ENCODE measurements around the gene GMDS. TPM values are rescaled to one million over a fixed set of nuclear protein-coding genes. Genes with fewer than 3 reads are reported as not detected.

GMDS gene
- total and polyA plus RNA-seq, 2 of the 13 experiments (the other 11 are each of a cell fraction or from before 2014, with no cell fraction given): 64.4 to 112 TPM

DNA sequence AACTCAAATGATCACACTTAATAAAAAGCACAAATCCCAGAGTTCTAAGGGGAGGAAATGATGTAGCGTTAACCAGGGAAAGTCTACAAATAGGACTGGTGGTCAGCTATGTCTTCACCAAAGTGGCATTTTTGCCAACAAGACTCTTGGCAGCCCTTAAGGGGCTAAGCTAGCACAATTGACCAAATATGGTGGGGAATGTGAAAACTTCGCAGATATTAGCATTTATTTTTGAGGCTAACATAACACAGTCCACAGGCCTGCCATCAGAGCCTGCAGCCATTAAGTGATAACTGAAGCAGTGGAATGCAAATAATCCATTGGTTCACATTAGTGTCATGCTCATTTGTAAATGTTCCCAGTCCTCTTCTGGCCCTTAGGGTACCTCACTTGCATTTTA, 361.1 kb downstream of the GMDS start:
- intact Hi-C loops (cut with micrococcal nuclease; ENCODE audit: unreplicated experiment): no loop called here
- DNase-seq (ENCODE audit: low spot score) (no peak), ATAC-seq (no peak), FAIRE-seq (no peak)
- 98% methylated on average over 2 of the region's 2 CpGs for WGBS (ENCODE audit: low lambda C conversion rate)
- Histone ChIP-seq H3K4me3 (replicated peaks in 1 of 3; ENCODE audit: insufficient read depth in 1 of 3, low read depth in 2 of 3, low read length in 3 of 3) (no peak overlapping the region), H3K9ac (ENCODE audit: insufficient read depth, low read depth, low read length) (no peak overlapping the region), H3K4me1 (ENCODE audit: insufficient read depth, low read length) (peaks cover 9% of the 10 kb centered on the region), H3K9me3 (ENCODE audit: low read length) (no peaks in the 10 kb centered on the region), H3K4me2 (ENCODE audit: low read depth, low read length) (no peak overlapping the region), H3K27ac (ENCODE audit: extremely low read length, insufficient read depth, low read length) (no peak overlapping the region), H3K36me3 (replicated peaks in 1 of 2; ENCODE audit: control insufficient read depth in 1 of 2, insufficient read depth in 2 of 2, low read length in 2 of 2) (peaks cover 5 to 9% of the 10 kb centered on the region in 2 experiments; a peak in 3 of 5 replicates), H2AFZ (ENCODE audit: low read length) (no peak overlapping the region), H3K27me3 (ENCODE audit: control insufficient read depth in 1 of 2, insufficient read depth in 2 of 2, low read length in 2 of 2) (no peaks in the 10 kb centered on the region), H3K79me2 (ENCODE audit: insufficient read depth, low read length) (no peaks in the 10 kb centered on the region), H4K20me1 (ENCODE audit: insufficient read depth, low read length) (no peaks in the 10 kb centered on the region)
- ChIA-PET CTCF (ENCODE audit: low intra/inter-chr PET ratio, low total read pairs) (no interaction called here), POLR2A (no interaction called here)
- in situ Hi-C loops (cut with HindIII; ENCODE audit: extremely low pct_ligation_motif_present, low pct_unique_long_range_greater_than_20kb): no loop called here
- TF ChIP-seq ZSCAN31 (CRISPR knock-in tag; IDR thresholded peaks at IDR 0.05; ENCODE audit: low read depth) (no peak), TBX2 (CRISPR knock-in tag; IDR thresholded peaks at IDR 0.05; ENCODE audit: borderline replicate concordance) (no peak), ZNF33B (CRISPR knock-in tag; IDR thresholded peaks at IDR 0.05) (no peak), ZFP90 (CRISPR knock-in tag; IDR thresholded peaks at IDR 0.05; ENCODE audit: borderline replicate concordance) (no peak), SOX6 (IDR thresholded peaks at IDR 0.05) (no peak), SOX6 (CRISPR knock-in tag; IDR thresholded peaks at IDR 0.05) (no peak), PHF8 (CRISPR knock-in tag; IDR thresholded peaks at IDR 0.05) (no peak), SMARCE1 (IDR thresholded peaks at IDR 0.05; ENCODE audit: borderline replicate concordance) (no peak), FOXA3 (CRISPR knock-in tag; IDR thresholded peaks at IDR 0.05) (no peak), ZNF780A (CRISPR knock-in tag; IDR thresholded peaks at IDR 0.05) (no peak)
- TF ChIP-seq, protein P1, sequence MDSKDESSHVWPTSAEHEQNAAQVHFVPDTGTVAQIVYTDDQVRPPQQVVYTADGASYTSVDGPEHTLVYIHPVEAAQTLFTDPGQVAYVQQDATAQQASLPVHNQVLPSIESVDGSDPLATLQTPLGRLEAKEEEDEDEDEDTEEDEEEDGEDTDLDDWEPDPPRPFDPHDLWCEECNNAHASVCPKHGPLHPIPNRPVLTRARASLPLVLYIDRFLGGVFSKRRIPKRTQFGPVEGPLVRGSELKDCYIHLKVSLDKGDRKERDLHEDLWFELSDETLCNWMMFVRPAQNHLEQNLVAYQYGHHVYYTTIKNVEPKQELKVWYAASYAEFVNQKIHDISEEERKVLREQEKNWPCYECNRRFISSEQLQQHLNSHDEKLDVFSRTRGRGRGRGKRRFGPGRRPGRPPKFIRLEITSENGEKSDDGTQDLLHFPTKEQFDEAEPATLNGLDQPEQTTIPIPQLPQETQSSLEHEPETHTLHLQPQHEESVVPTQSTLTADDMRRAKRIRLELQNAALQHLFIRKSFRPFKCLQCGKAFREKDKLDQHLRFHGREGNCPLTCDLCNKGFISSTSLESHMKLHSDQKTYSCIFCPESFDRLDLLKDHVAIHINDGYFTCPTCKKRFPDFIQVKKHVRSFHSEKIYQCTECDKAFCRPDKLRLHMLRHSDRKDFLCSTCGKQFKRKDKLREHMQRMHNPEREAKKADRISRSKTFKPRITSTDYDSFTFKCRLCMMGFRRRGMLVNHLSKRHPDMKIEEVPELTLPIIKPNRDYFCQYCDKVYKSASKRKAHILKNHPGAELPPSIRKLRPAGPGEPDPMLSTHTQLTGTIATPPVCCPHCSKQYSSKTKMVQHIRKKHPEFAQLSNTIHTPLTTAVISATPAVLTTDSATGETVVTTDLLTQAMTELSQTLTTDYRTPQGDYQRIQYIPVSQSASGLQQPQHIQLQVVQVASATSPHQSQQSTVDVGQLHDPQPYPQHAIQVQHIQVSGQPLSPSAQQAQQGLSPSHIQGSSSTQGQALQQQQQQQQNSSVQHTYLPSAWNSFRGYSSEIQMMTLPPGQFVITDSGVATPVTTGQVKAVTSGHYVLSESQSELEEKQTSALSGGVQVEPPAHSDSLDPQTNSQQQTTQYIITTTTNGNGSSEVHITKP (CRISPR knock-in tag; IDR thresholded peaks at IDR 0.05; ENCODE audit: low read depth): no peak
- TF ChIP-seq, protein P2, sequence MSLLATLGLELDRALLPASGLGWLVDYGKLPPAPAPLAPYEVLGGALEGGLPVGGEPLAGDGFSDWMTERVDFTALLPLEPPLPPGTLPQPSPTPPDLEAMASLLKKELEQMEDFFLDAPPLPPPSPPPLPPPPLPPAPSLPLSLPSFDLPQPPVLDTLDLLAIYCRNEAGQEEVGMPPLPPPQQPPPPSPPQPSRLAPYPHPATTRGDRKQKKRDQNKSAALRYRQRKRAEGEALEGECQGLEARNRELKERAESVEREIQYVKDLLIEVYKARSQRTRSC (CRISPR knock-in tag; IDR thresholded peaks at IDR 0.05; ENCODE audit: low read depth): no peak
- BruUV-seq (replicated peaks): no TSS peak
